ENCODE results near the gene PURA.

DNA sequence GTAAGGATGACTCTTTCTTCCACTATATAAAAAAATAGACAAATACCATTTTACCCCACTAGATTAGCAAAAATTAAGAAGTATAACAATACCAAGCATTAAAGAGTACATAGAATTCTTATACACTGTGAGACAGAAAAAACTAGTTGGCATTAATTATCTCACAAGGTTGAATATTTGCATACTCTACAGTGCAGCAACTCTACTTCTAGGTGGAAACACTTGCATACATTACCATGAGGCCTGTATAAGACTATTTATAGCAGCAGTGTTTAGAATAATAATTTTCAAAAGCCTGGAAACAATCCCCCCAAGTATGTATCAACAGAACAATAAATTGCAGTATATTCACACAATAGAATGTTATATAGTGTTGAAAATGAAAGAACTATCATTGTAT, 19.0 kb upstream of the PURA start:
- no peak for TF ChIP-seq CTCF (IDR thresholded peaks at IDR 0.05)
- no peak for TF ChIP-seq POLR2A (IDR thresholded peaks at IDR 0.05)

All from thyroid gland (tissue), 4 donors.